HL-60/S4 (cell line): ENCODE results near the gene ZNF200.

ENCODE experiments used
- in situ Hi-C: fragments of 300-500 bp; cut with MboI; formaldehyde crosslinking; loops from 2 replicates; pipeline ENCODE4 v1.14.3; 2022; ENCODE audit warnings: low sequenced_read_pairs

ZNF200 gene

DNA sequence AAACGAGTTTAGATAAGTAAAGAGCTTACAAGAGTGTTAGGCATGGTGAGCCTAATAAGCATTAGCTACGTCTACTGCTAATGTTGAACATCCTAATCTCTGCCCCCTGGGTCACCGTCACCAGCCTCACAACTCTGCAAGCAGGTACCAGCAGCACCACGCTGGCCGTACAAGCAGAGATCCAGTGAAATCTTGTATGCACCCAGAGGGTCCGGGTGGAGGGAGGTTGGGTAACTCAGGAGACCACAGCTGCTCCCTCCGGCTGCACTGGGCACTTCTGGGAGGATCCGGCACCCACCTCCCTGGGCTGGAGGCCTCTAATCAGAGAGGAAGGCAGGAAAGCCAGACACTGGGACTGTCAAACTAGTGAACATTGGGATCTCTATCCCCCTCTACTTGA lies 55.3 kb downstream of the ZNF200 start:
- in situ Hi-C loops, result no loop called here

DNA sequence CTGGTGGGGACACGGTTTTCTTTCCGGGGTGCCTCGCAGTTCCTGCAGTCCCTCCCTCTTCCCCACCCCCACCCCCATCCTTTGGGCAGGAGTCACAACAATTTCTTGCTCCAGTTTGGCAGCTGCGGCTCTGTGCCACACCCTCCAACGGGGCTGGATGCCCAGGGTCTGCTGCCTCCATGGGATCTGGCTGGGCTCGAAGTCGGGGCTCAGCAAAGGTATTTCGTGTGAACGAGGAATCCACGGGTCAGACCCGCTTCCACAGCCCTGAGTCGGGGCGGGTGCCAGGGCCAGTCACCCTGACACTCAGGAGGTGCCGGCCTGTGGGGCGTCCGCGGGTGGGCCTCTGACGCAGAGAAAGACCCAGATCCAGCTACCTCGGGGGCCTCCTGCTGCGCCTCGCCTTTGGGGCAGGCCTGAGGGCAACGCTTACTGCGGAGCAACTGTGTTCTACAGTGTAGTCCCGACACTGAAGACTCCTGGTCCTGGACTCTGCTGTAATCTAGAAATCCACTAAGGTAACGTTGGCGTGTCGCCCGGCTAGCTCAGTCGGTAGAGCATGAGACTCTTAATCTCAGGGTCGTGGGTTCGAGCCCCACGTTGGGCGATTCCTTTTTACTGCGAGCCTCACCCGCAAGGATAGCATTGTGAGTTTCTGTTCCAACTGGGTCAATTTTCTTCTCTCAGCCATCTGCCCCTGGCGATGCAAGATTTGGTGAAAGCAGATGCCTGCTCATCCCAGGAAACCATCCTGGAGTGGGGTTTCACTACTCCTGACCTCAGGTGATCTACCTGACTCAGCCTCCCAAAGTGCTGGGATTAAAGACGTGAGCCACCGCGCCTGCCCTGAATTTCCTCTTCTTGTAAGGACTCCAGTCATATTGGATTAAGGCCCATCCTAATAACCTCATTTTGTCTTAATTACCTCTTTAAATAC lies 59.5 kb downstream of the ZNF200 start:
- in situ Hi-C loops, result no loop called here

DNA sequence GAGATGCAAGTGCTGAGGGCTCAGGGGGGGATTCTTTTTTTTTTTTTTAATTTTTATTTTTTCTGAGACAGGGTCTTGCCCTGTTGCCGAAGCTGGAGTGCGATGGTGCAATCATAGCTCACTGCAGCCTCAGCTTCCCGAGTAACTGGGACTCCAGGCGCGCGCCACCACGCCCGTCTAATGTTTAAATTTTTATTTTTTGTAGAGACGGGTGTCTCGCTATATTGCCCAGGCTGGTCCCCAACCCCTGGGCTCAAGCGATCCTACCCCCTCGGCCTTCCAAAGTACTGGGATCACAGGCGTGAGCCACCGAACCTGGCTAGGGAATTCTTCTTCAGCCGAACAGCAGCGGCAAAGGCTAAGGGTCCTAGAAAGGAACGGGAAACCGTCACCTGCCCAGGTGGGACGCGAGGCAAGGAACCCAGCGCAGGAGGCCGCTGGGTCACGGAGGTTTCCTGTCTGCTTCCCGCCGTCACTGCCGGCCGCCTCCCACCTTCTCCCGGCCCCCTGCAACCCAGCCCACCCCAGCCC lies 60.3 kb downstream of the ZNF200 start:
- in situ Hi-C loops, result no loop called here

DNA sequence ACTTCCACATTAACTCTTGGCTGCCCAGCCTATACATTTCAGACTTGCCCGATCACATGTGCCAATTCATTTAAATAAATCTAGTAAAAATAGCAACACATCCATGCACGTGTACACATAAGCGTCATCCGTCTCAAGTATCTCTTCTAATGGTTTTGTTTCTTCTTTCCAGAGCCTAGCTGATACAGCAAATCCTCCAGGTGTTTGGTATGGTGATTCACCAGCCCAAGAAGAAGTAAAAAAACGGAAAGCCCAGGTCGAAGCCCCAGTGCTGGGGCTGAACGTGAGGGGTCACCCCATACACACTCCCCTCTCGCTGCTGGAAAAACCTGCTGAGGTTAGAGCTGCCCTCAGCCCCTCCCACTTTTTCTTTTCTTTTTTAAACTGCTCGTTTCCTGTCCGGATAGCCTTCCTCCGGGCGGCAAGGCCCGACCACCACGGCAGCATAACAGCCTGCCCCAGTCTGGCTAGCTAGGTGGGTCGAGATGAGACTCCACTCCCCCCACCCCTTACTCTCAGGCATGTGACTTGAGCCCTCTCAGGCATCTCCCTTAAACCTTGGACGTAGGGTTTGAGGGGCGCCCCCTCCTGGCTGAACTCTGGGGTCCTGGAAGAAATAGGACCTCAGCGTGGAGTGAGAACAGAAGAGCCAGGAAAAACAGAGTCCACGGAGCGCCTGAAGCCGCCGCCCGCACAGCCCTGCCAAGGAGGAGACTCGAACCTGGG lies 60.9 kb downstream of the ZNF200 start:
- in situ Hi-C loops, result no loop called here
